Measurements from ENCODE around the gene B3GALT4. TPM values are rescaled to one million over a fixed set of nuclear protein-coding genes. Genes with fewer than 3 reads are reported as not detected.

Gene B3GALT4
- total RNA-seq: 44.1 and 46.0 TPM in 2 replicates
- 28.0 TPM for total RNA-seq (2013)
- polyA plus RNA-seq: 4.6 and 10.2 TPM in 2 replicates
- 33.7 and 53.3 TPM in 2 replicates for polyA minus RNA-seq

DNA sequence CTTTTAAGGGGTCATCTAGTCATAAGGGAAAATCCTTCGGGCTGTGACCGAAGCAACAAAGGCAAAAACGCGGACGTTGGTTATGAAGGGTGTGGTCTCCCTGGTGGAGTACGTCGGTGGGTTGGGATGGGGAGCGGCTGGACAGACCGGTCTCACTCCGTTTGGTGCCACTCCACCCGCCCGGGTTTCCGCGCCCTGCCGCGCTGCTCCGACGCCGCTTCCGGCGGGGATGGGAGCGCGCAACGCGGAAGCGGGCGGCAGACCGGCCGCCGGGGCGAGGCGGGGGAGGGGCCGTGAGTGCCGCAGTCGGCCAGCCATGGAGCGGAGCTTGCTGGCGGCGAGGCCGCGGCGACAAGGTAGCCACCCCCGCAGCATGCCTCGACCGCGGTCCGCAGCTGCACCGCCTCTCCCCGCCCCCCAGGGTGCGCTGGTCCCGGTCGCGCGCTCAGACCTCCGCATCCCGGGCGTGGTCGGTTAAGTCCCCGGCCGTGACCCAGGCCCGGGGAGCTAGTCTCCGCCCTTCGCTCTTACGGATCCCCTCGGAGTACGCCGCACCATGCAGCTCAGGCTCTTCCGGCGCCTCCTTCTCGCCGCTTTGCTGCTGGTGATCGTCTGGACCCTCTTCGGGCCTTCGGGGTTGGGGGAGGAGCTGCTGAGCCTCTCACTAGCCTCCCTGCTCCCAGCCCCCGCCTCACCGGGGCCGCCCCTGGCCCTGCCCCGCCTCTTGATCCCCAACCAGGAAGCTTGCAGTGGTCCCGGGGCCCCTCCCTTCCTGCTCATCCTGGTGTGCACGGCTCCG lies at the start of gene B3GALT4:
B3GALT4 (plus strand) TSS at position 260 of the 799 bp plus-strand sequence; CDS start at position 557, 297 bp downstream.
- H3K4me3 ChIP-seq (ENCODE audit: control extremely low read depth in 1 of 5, extremely low read depth in 1 of 5, insufficient read depth in 1 of 5, low read depth in 2 of 5, low read length in 4 of 5): peak within 1 kb of the TSS; percentile 59 to 86 (median 78)
- no peaks in the 10 kb centered on the region for H3K9me3 ChIP-seq (ENCODE audit: control extremely low read depth in 1 of 3, control insufficient read depth in 2 of 3, insufficient read depth in 1 of 3, low read length in 2 of 3)
- Mint-ChIP-seq H3K27me3 (no peaks in the 10 kb centered on the region), H3K9me3 (ENCODE audit: insufficient read depth) (no peaks in the 10 kb centered on the region), H3K27ac (peak within 1 kb of the TSS; percentile 98), H3K4me3 (peak within 1 kb of the TSS; percentile 92), H3K4me1 (peaks cover 69% of the 10 kb centered on the region)
- peak within 1 kb of the TSS; percentile 95 for H3K4me2 ChIP-seq (replicated peaks; ENCODE audit: low read depth, low read length, poor library complexity, severe bottlenecking)
- DNase-seq (peak; percentile 88), ATAC-seq (ENCODE audit: low read depth) (peak; percentile 72)
- peaks cover 54% of the 10 kb centered on the region for H4K20me1 ChIP-seq (ENCODE audit: control insufficient read depth, insufficient read depth, low read length, poor library complexity, severe bottlenecking)
- peaks cover 55 to 69% of the 10 kb centered on the region in 2 donors for H3K4me1 ChIP-seq (ENCODE audit: control insufficient read depth in 2 of 2, insufficient read depth in 2 of 2, low read length in 2 of 2)
- TF ChIP-seq EZH2 (IDR thresholded peaks at IDR 0.05; ENCODE audit: borderline replicate concordance, insufficient read depth, low read depth, low read length, poor library complexity, severe bottlenecking): no peak
- TF ChIP-seq, protein P1, sequence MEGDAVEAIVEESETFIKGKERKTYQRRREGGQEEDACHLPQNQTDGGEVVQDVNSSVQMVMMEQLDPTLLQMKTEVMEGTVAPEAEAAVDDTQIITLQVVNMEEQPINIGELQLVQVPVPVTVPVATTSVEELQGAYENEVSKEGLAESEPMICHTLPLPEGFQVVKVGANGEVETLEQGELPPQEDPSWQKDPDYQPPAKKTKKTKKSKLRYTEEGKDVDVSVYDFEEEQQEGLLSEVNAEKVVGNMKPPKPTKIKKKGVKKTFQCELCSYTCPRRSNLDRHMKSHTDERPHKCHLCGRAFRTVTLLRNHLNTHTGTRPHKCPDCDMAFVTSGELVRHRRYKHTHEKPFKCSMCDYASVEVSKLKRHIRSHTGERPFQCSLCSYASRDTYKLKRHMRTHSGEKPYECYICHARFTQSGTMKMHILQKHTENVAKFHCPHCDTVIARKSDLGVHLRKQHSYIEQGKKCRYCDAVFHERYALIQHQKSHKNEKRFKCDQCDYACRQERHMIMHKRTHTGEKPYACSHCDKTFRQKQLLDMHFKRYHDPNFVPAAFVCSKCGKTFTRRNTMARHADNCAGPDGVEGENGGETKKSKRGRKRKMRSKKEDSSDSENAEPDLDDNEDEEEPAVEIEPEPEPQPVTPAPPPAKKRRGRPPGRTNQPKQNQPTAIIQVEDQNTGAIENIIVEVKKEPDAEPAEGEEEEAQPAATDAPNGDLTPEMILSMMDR (IDR thresholded peaks at IDR 0.05): peak; percentile 75
- ChIA-PET POLR2A (interaction anchor here (0.6 to 5.1 kb wide), 16 partner anchors 12 to 162 kb away, joined by 3 to 39 read pairs (median 8); partner anchors contain the start of genes KIFC1, PFDN6, RGL2 and RING1), CTCF (interaction anchor here (0.6 to 3.9 kb wide), 21 partner anchors 10 to 812 kb away, joined by 3 to 41 read pairs (median 5); partner anchors contain the start of genes PFDN6, RGL2, TAPBP and WDR46)
- under 1% methylated on average over 80 of the region's 80 CpGs for WGBS (ENCODE audit: insufficient coverage)
- H3K27ac ChIP-seq (ENCODE audit: low read length in 2 of 2): peak within 1 kb of the TSS; percentile 80 to 87
- peak within 1 kb of the TSS; percentile 91 for H3K9ac ChIP-seq (ENCODE audit: low read length)
- H3K27me3 ChIP-seq (replicated peaks in 1 of 4; ENCODE audit: control extremely low read depth in 1 of 4, control insufficient read depth in 3 of 4, insufficient read depth in 4 of 4, low read length in 3 of 4): no peaks in the 10 kb centered on the region
- peaks cover 33% of the 10 kb centered on the region for H3K79me2 ChIP-seq (ENCODE audit: control insufficient read depth, insufficient read depth, low read length)
- peak within 1 kb of the TSS; percentile 90 for H2AFZ ChIP-seq (ENCODE audit: insufficient read depth, low read depth, low read length, poor library complexity, severe bottlenecking)
- intact Hi-C loops (cut with micrococcal nuclease): loop anchor here (1.0 kb wide), 3 partner anchors 12 to 68 kb away; partner anchors contain the start of genes PFDN6 and WDR46
- H3K36me3 ChIP-seq (replicated peaks in 1 of 2; ENCODE audit: control extremely low read depth in 1 of 2, control insufficient read depth in 1 of 2, extremely low read depth in 1 of 2, insufficient read depth in 2 of 2, low read length in 1 of 2): peaks cover 5 to 59% of the 10 kb centered on the region in 2 experiments

All from B cell (primary cell).